BLaER1 (cell line): ENCODE data around the gene GNS.
A peak's percentile ranks its signal among the peaks of the same experiment; 100 is the strongest.

ENCODE experiments used
- H3K27ac ChIP-seq: shearing (Covaris generic); formaldehyde crosslinking; 2 replicates; pipeline ENCODE4 v1.8.1; 2022
- H3K27me3 ChIP-seq: shearing (Covaris generic); formaldehyde crosslinking; 2 replicates; pipeline ENCODE4 v1.8.1; 2022
- H3K36me3 ChIP-seq: shearing (Covaris generic); formaldehyde crosslinking; 2 replicates; pipeline ENCODE4 v1.8.1; 2022
- H3K4me1 ChIP-seq: shearing (Covaris generic); formaldehyde crosslinking; 2 replicates; pipeline ENCODE4 v1.8.1; 2022
- H3K4me2 ChIP-seq: shearing (Covaris generic); formaldehyde crosslinking; 2 replicates; pipeline ENCODE4 v1.8.1; 2022
- H3K4me3 ChIP-seq: shearing (Covaris generic); formaldehyde crosslinking; 2 replicates; pipeline ENCODE4 v1.8.1; 2022
- H3K9ac ChIP-seq: shearing (Covaris generic); formaldehyde crosslinking; 2 replicates; pipeline ENCODE4 v1.8.1; 2022
- H3K9me3 ChIP-seq: shearing (Covaris generic); formaldehyde crosslinking; 2 replicates; pipeline ENCODE4 v1.8.1; 2022
- H4K20me1 ChIP-seq: shearing (Covaris generic); formaldehyde crosslinking; 2 replicates; pipeline ENCODE4 v1.8.1; 2022
- Cebpa-rat ChIP-seq: shearing (Covaris generic); IDR thresholded peaks from 2 replicates; pipeline ENCODE4 v1.8.1; 2022

Gene GNS

GRCh38 chr12:64682572-64683277, 76.5 kb downstream of the GNS start:
- Histone ChIP-seq H3K36me3 (peaks cover 26% of the 10 kb centered on the region), H3K4me3 (no peak overlapping the region), H3K27me3 (no peaks in the 10 kb centered on the region), H3K27ac (no peak overlapping the region), H4K20me1 (peaks cover 16% of the 10 kb centered on the region), H3K9ac (no peak overlapping the region), H3K9me3 (no peaks in the 10 kb centered on the region), H3K4me2 (peak overlapping the region; percentile 52), H3K4me1 (peaks cover 91% of the 10 kb centered on the region)
- TF ChIP-seq Cebpa-rat: no peak

- H3K4me2 ChIP-seq: peak overlapping the region; percentile 66
- TF ChIP-seq Cebpa-rat: no peak
- H4K20me1 ChIP-seq: peaks cover 23% of the 10 kb centered on the region
- H3K36me3 ChIP-seq: peaks cover 15% of the 10 kb centered on the region
- no peaks in the 10 kb centered on the region for H3K27me3 ChIP-seq
- H3K27ac ChIP-seq: no peak overlapping the region
- H3K9ac ChIP-seq: no peak overlapping the region
- H3K4me3 ChIP-seq: no peak overlapping the region
- peaks cover 91% of the 10 kb centered on the region for H3K4me1 ChIP-seq
- no peaks in the 10 kb centered on the region for H3K9me3 ChIP-seq
Measured at GRCh38 chr12:64681200-64682052, 77.8 kb downstream of the GNS start.

GRCh38 chr12:64680235-64680634, 79.0 kb downstream of the GNS start:
- no peak overlapping the region for H3K4me3 ChIP-seq
- peak overlapping the region; percentile 66 for H3K4me2 ChIP-seq
- H3K27me3 ChIP-seq: no peaks in the 10 kb centered on the region
- peak overlapping the region; percentile 74 for H3K27ac ChIP-seq
- H4K20me1 ChIP-seq: peaks cover 23% of the 10 kb centered on the region
- H3K36me3 ChIP-seq: peaks cover 3% of the 10 kb centered on the region
- H3K4me1 ChIP-seq: peaks cover 87% of the 10 kb centered on the region
- H3K9ac ChIP-seq: peak overlapping the region; percentile 28; the same call in 1 of the 2 replicates
- no peak for TF ChIP-seq Cebpa-rat
- no peaks in the 10 kb centered on the region for H3K9me3 ChIP-seq

GRCh38 chr12:64679487-64680001, 79.7 kb downstream of the GNS start:
- Histone ChIP-seq H3K9ac (peak overlapping the region; percentile 28; the same call in 1 of the 2 replicates), H3K4me1 (peaks cover 83% of the 10 kb centered on the region), H3K4me2 (peak overlapping the region; percentile 66), H3K27me3 (no peaks in the 10 kb centered on the region), H3K9me3 (no peaks in the 10 kb centered on the region), H4K20me1 (peaks cover 24% of the 10 kb centered on the region), H3K27ac (peak overlapping the region; percentile 74), H3K36me3 (no peaks in the 10 kb centered on the region), H3K4me3 (no peak overlapping the region)
- TF ChIP-seq Cebpa-rat: no peak

- Histone ChIP-seq H3K36me3 (no peaks in the 10 kb centered on the region), H4K20me1 (peaks cover 28% of the 10 kb centered on the region), H3K27ac (peak overlapping the region; percentile 74; the same call in 1 of the 2 replicates), H3K4me2 (peak overlapping the region; percentile 66; the same call in 1 of the 2 replicates), H3K9ac (no peak overlapping the region), H3K9me3 (no peaks in the 10 kb centered on the region), H3K4me3 (no peak overlapping the region), H3K4me1 (peaks cover 83% of the 10 kb centered on the region), H3K27me3 (no peaks in the 10 kb centered on the region)
- no peak for TF ChIP-seq Cebpa-rat
Measured at GRCh38 chr12:64678835-64679234, 80.4 kb downstream of the GNS start.

DNA sequence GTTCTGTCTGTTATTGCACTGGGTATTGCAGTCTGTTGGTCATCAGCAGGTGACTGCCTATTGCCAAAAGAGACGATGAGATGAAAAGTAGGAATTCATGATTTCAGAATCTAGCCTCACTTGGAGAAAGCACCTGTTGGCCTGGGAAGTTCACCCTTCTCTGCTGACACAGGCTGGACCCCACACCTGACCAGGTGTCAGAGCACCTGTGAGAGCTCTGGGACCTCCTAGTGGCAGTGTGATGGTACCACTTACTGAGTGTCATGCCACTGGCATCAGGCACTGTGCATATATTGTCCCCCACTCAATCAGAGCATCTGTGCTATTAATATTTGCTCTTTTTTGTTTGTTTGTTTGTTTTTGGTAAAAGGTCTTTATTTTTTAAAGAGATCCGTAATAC, 81.0 kb downstream of the GNS start:
- H3K4me2 ChIP-seq: no peak overlapping the region

GRCh38 chr12:64675795-64676194, 83.4 kb downstream of the GNS start:
- no peak for TF ChIP-seq Cebpa-rat
- no peak overlapping the region for H3K27ac ChIP-seq
- H3K9me3 ChIP-seq: no peaks in the 10 kb centered on the region
- no peaks in the 10 kb centered on the region for H3K27me3 ChIP-seq
- H3K4me3 ChIP-seq: no peak overlapping the region
- no peaks in the 10 kb centered on the region for H3K36me3 ChIP-seq
- no peak overlapping the region for H3K4me2 ChIP-seq
- no peak overlapping the region for H3K9ac ChIP-seq
- peaks cover 33% of the 10 kb centered on the region for H4K20me1 ChIP-seq
- peaks cover 83% of the 10 kb centered on the region for H3K4me1 ChIP-seq

More for the DNA sequence above, 81.0 kb downstream of the GNS start:
- H3K27ac ChIP-seq: no peak overlapping the region
- no peak overlapping the region for H3K4me3 ChIP-seq
- no peaks in the 10 kb centered on the region for H3K9me3 ChIP-seq
- no peaks in the 10 kb centered on the region for H3K27me3 ChIP-seq
- H3K36me3 ChIP-seq: no peaks in the 10 kb centered on the region
- H4K20me1 ChIP-seq: peaks cover 28% of the 10 kb centered on the region
- H3K4me1 ChIP-seq: peaks cover 83% of the 10 kb centered on the region
- no peak for TF ChIP-seq Cebpa-rat
- H3K9ac ChIP-seq: no peak overlapping the region

- Histone ChIP-seq H3K9me3 (no peaks in the 10 kb centered on the region), H3K27me3 (no peaks in the 10 kb centered on the region), H3K4me2 (peak overlapping the region; percentile 81; the same call in 1 of the 2 replicates), H4K20me1 (peaks cover 37% of the 10 kb centered on the region), H3K9ac (no peak overlapping the region), H3K27ac (no peak overlapping the region), H3K4me3 (no peak overlapping the region), H3K36me3 (no peaks in the 10 kb centered on the region), H3K4me1 (peaks cover 83% of the 10 kb centered on the region)
- TF ChIP-seq Cebpa-rat: no peak
Measured at GRCh38 chr12:64674367-64674922, 84.8 kb downstream of the GNS start.

DNA sequence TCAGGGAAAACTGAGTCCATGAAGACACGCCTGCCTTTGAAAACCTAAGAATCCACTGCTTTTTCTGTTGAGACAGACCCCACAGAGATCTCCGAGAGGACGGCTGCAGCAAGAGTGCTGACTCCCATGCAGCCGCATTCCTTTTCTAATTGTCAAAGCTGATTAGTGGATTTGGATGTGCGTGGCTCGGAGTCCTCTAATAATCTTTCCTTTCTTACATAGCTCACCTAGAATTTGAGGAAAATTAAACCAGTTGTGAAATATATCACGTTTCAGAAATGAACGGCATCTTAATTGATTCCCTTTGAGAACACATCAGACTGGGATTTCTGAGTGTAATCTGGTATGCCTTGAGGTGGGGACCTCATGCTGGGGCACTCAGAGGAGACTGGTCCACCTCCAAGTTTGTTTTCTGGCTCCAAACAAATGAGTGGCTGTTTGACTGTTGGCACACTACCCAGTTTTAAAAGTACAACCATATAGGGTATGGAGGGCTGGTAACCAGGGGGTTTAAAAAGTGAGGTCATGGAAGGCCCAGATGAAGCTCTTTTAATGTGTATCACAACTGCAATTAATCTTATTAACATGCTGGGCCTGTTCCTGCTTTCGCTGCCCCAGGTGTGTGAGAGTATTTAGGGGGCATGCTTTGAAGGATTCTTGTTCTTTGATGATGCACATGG, 85.6 kb downstream of the GNS start:
- Histone ChIP-seq H3K4me2 (peak overlapping the region; percentile 81), H3K4me1 (peaks cover 84% of the 10 kb centered on the region)

More for the DNA sequence above, 85.6 kb downstream of the GNS start:
- H3K27me3 ChIP-seq: no peaks in the 10 kb centered on the region
- no peak overlapping the region for H3K9ac ChIP-seq
- no peak for TF ChIP-seq Cebpa-rat
- no peak overlapping the region for H3K4me3 ChIP-seq
- peaks cover 37% of the 10 kb centered on the region for H4K20me1 ChIP-seq
- no peaks in the 10 kb centered on the region for H3K9me3 ChIP-seq
- H3K36me3 ChIP-seq: no peaks in the 10 kb centered on the region
- H3K27ac ChIP-seq: 0 out of 2 replicates have a peak overlapping the region, but pooled peaks have one; percentile 41
